Calu3 (cell line): ENCODE measurements around the gene SCAP. TPM values are rescaled to one million over a fixed set of nuclear protein-coding genes. Genes with fewer than 3 reads are reported as not detected.

Source experiments
- BruUV-seq: library from RNA; stranded (reverse); fragments of 400-500 nt; replicated peaks from 2 replicates; lab custom pipeline; 2021; lab: Mats Ljungman, UMichigan
- CTCF ChIA-PET: fragments of 300-600 bp; sonication (Branson Sonifier 250); formaldehyde crosslinking; loops from one replicate; lab custom pipeline; 2022; ENCODE audit warnings: antibody characterized with exemption; lab: Charles Lee
- DNase-seq: peaks from one replicate; pipeline ENCODE4 v3.0.0; 2022
- H3K27ac Mint-ChIP-seq: one replicate; pipeline ENCODE4 v1.8.0; 2022; ENCODE audit warnings: mixed read lengths; ENCODE audit not compliant: unreplicated experiment
- H3K27me3 Mint-ChIP-seq: one replicate; pipeline ENCODE4 v1.8.0; 2022; ENCODE audit warnings: mixed read lengths; ENCODE audit not compliant: unreplicated experiment
- H3K36me3 Mint-ChIP-seq: one replicate; pipeline ENCODE4 v1.8.0; 2022; ENCODE audit warnings: mild to moderate bottlenecking, moderate library complexity, mixed read lengths; ENCODE audit not compliant: insufficient read depth, unreplicated experiment
- H3K4me1 Mint-ChIP-seq: one replicate; pipeline ENCODE4 v1.8.0; 2022; ENCODE audit warnings: mild to moderate bottlenecking, low read depth, mixed read lengths; ENCODE audit not compliant: unreplicated experiment
- H3K4me3 Mint-ChIP-seq: one replicate; pipeline ENCODE4 v1.8.0; 2022; ENCODE audit warnings: mild to moderate bottlenecking, low read depth, moderate library complexity, mixed read lengths; ENCODE audit not compliant: unreplicated experiment
- H3K9me3 Mint-ChIP-seq: one replicate; pipeline ENCODE4 v1.8.0; 2022; ENCODE audit warnings: low read depth, mixed read lengths; ENCODE audit not compliant: unreplicated experiment
- intact Hi-C: fragments of 100-400 bp; cut with micrococcal nuclease; formaldehyde crosslinking; loops from one replicate; pipeline ENCODE4 v1.10.0; 2022; ENCODE audit not compliant: unreplicated experiment
- total RNA-seq: library from RNA; stranded (reverse); gene quantifications from 2 replicates; pipeline ENCODE4 v1.2.3, GENCODE V29; 2022
- TF ChIP-seq, protein P1 (sequence below): fragments of 200-600 bp; IDR thresholded peaks from one replicate; pipeline ENCODE4 v1.8.0; 2022; ENCODE audit warnings: antibody characterized with exemption; ENCODE audit not compliant: unreplicated experiment

Gene SCAP
- total RNA-seq, 1 experiment from 2014 or later, result 74.2 TPM

DNA sequence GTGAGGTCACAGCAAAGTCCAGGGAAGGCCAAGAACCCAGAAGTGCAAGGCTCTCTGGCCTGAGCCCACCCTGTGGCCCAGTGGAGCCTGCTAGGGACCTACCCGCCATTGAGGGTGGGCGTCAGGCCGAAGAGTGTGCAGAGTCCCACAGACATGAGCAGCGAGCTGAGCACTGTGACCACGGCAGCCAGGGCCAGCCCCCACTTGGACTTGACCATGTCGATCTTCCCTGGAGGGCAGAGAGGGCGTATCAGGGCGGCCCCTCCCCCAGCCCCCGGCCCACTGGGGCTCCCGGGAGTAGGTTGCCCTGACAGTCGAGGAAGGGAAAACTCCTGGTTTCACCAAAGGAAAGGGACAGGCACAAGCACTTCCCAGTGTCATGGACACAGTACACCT is 50.4 kb downstream of the SCAP start:
- Mint-ChIP-seq H3K4me3 (no peak overlapping the region), H3K4me1 (no peaks in the 10 kb centered on the region), H3K27me3 (no peaks in the 10 kb centered on the region), H3K9me3 (no peaks in the 10 kb centered on the region), H3K27ac (no peak overlapping the region), H3K36me3 (peaks cover 38% of the 10 kb centered on the region)
- DNase-seq, result no peak
- BruUV-seq, result no TSS peak
- TF ChIP-seq, protein P1, sequence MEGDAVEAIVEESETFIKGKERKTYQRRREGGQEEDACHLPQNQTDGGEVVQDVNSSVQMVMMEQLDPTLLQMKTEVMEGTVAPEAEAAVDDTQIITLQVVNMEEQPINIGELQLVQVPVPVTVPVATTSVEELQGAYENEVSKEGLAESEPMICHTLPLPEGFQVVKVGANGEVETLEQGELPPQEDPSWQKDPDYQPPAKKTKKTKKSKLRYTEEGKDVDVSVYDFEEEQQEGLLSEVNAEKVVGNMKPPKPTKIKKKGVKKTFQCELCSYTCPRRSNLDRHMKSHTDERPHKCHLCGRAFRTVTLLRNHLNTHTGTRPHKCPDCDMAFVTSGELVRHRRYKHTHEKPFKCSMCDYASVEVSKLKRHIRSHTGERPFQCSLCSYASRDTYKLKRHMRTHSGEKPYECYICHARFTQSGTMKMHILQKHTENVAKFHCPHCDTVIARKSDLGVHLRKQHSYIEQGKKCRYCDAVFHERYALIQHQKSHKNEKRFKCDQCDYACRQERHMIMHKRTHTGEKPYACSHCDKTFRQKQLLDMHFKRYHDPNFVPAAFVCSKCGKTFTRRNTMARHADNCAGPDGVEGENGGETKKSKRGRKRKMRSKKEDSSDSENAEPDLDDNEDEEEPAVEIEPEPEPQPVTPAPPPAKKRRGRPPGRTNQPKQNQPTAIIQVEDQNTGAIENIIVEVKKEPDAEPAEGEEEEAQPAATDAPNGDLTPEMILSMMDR, result no peak
- CTCF ChIA-PET, result interaction anchor here (0.5 kb wide), 1 partner anchor 354 kb away, joined by 4 read pairs; no protein-coding TSS in a partner anchor
- intact Hi-C loops, result no loop called here

GRCh38 chr3:47424434-47425382 is 51.0 kb downstream of the SCAP start:
- Mint-ChIP-seq H3K4me3 (no peak overlapping the region), H3K27me3 (no peaks in the 10 kb centered on the region), H3K27ac (no peak overlapping the region), H3K9me3 (no peaks in the 10 kb centered on the region), H3K36me3 (peaks cover 41% of the 10 kb centered on the region), H3K4me1 (no peaks in the 10 kb centered on the region)
- TF ChIP-seq, protein P1, result no peak
- no peak for DNase-seq
- BruUV-seq, result no TSS peak
- CTCF ChIA-PET, result interaction anchor here (0.5 kb wide), 1 partner anchor 355 kb away, joined by 4 read pairs; no protein-coding TSS in a partner anchor
- intact Hi-C loops, result loop anchor here (5.0 kb wide), 1 partner anchor 363 kb away; no protein-coding TSS in a partner anchor

DNA sequence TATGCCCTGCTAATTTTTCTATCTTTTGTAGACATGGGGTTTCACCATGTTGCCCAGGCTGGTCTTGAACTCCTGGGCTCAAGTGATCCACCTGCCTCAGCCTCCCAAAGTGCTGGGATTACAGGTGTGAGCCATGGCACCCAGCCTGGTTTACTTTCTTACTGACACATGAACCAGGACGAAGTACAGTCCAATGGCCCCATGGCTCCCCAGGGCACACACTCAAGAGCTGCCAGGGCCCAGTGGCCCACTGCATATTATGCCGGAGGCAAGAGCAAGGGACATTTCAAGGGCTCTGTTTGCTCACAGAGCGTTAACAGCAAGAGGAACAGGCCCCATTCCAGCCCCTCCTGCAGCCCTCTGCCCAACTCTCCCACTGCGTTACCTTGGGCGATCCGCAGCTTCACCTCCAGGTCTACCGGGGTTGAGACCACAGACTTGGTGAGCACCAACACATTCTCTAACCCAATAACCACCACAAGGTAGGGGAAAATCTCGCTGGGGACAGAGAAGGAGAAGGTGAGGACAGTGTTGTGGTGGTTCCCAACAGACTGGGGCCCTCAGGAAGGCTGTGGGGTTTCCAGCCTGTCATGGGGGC is 52.1 kb downstream of the SCAP start:
- TF ChIP-seq, protein P1, result no peak
- H3K4me1 Mint-ChIP-seq, result no peaks in the 10 kb centered on the region
- peaks cover 41% of the 10 kb centered on the region for H3K36me3 Mint-ChIP-seq
- no peak for DNase-seq
- no TSS peak for BruUV-seq
- CTCF ChIA-PET, result interaction anchor here (3.0 kb wide), 1 partner anchor 52 kb away, joined by 20 read pairs; the partner anchor contains the start of gene SCAP
- no peak overlapping the region for H3K27ac Mint-ChIP-seq
- intact Hi-C loops, result loop anchor here (5.0 kb wide), 1 partner anchor 364 kb away; no protein-coding TSS in a partner anchor
- H3K4me3 Mint-ChIP-seq, result no peak overlapping the region
- H3K9me3 Mint-ChIP-seq, result no peaks in the 10 kb centered on the region
- no peaks in the 10 kb centered on the region for H3K27me3 Mint-ChIP-seq

DNA sequence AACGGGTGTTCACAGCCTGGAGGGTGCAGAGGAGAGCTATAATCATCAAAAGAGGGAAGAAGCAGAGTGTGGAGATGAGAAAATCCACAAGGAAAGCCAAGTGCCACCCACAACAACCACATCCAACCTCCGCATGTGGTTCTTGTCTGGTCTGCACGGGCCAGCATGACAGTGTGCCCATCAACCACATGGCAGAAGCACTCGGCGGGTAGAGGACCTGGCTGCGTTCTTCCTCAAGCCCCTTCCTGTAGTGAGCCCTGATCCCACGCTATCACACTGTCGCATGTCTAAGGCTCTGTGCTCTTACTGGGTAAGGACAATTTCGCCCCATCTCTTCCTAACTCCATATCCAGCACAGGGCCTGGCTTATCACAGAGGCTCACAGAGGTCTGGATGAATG is 53.0 kb downstream of the SCAP start:
- Mint-ChIP-seq H3K36me3 (peaks cover 41% of the 10 kb centered on the region), H3K27me3 (no peaks in the 10 kb centered on the region), H3K27ac (peak overlapping the region; percentile 56), H3K9me3 (no peaks in the 10 kb centered on the region), H3K4me1 (no peaks in the 10 kb centered on the region), H3K4me3 (no peak overlapping the region)
- intact Hi-C loops, result loop anchor here (5.0 kb wide), 1 partner anchor 365 kb away; no protein-coding TSS in a partner anchor
- TF ChIP-seq, protein P1, result no peak
- CTCF ChIA-PET, result interaction anchor here (1.0 to 3.0 kb wide), 2 partner anchors 18 to 53 kb away, joined by 3 to 20 read pairs; partner anchors contain the start of gene SCAP
- BruUV-seq, result no TSS peak
- DNase-seq, result no peak
